PFSK-1 (cell line): ENCODE measurements around the gene BTF3L4.
A peak's percentile ranks its signal among the peaks of the same experiment; 100 is the strongest.

Experiments used
- POLR2AphosphoS5 ChIP-seq: IDR thresholded peaks from 2 replicates; pipeline ENCODE4 v1.6.1; 2012; ENCODE audit warnings: low read depth, mild to moderate bottlenecking, control low read depth, low read length, moderate library complexity
- SIN3A ChIP-seq: IDR thresholded peaks from 2 replicates; pipeline ENCODE4 v1.6.1; 2012; ENCODE audit warnings: mild to moderate bottlenecking, low read length, moderate library complexity, borderline replicate concordance; ENCODE audit not compliant: insufficient read depth
- TAF1 ChIP-seq: IDR thresholded peaks from 2 replicates; pipeline ENCODE4 v1.6.1; 2012; ENCODE audit warnings: low read length, control low read depth, borderline replicate concordance; ENCODE audit not compliant: insufficient read depth
- TF ChIP-seq, protein P1 (sequence below), 2 experiments: IDR thresholded peaks; 2 replicates each; pipeline versions ENCODE4 v1.6.1 to v1.8.0; 2011 to 2012; ENCODE audit warnings: low read depth in 2 of 2, low read length in 2 of 2, control low read depth in 1 of 2, inconsistent platforms in 1 of 2, mild to moderate bottlenecking in 1 of 2, moderate library complexity in 1 of 2; ENCODE audit not compliant: insufficient read depth in 1 of 2

DNA sequence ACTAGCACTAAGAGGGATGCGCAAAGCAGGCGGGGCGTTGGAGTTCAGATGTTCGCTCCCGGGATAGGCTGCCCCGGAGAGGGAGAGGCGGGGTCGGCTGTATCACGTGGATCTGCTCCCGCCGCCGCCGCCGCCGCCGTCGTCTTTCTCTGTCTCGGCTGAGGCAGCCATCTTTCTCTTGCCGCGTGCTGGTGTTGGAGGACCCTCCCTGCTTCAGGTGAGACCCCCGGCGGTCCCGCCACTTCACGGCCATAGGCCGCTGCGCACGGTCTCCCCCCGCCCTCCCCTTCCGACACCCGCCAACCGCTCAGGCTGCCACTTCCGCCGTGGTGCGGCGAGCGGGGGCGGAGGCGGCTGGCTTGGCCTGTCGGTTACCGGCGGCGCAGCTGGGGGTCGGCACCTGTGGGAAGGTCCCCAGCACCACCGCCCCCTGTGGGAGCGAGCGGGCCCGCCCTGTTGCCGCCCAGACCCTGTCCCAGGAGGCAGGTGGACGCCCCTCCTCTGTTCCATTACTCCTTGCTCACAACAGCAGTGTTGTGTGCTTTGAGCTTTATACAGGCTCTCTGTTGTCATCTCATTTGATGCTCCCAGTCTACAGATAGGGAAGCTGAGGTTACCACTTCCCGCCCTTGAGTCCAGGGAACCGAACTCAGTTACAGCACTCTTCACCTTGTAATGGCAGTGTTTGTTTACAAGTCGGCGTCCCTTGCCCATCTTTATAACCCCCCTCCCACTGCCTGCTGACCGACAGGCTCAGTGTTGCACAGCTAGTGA is at the start of gene BTF3L4:
- TF ChIP-seq TAF1 = 0 out of 2 replicates have a peak, but pooled peaks have one; percentile 13
- TF ChIP-seq SIN3A = peak; percentile 36; the same call in 1 of the 2 replicates
- no peak; the same call in 1 of the 2 replicates for TF ChIP-seq POLR2AphosphoS5
- TF ChIP-seq, protein P1, sequence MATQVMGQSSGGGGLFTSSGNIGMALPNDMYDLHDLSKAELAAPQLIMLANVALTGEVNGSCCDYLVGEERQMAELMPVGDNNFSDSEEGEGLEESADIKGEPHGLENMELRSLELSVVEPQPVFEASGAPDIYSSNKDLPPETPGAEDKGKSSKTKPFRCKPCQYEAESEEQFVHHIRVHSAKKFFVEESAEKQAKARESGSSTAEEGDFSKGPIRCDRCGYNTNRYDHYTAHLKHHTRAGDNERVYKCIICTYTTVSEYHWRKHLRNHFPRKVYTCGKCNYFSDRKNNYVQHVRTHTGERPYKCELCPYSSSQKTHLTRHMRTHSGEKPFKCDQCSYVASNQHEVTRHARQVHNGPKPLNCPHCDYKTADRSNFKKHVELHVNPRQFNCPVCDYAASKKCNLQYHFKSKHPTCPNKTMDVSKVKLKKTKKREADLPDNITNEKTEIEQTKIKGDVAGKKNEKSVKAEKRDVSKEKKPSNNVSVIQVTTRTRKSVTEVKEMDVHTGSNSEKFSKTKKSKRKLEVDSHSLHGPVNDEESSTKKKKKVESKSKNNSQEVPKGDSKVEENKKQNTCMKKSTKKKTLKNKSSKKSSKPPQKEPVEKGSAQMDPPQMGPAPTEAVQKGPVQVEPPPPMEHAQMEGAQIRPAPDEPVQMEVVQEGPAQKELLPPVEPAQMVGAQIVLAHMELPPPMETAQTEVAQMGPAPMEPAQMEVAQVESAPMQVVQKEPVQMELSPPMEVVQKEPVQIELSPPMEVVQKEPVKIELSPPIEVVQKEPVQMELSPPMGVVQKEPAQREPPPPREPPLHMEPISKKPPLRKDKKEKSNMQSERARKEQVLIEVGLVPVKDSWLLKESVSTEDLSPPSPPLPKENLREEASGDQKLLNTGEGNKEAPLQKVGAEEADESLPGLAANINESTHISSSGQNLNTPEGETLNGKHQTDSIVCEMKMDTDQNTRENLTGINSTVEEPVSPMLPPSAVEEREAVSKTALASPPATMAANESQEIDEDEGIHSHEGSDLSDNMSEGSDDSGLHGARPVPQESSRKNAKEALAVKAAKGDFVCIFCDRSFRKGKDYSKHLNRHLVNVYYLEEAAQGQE (IDR thresholded peaks at IDR 0.05; ENCODE audit: insufficient read depth in 1 of 2, low read depth in 2 of 2, low read length in 2 of 2) = no peak
